ENCODE data around the gene CACNA1C. TPM values are rescaled to one million over a fixed set of nuclear protein-coding genes. Genes with fewer than 3 reads are reported as not detected.

CACNA1C gene
- polyA plus RNA-seq, 1 of the 3 experiments (the other 2 are of a cell fraction), result 1.5 TPM

DNA sequence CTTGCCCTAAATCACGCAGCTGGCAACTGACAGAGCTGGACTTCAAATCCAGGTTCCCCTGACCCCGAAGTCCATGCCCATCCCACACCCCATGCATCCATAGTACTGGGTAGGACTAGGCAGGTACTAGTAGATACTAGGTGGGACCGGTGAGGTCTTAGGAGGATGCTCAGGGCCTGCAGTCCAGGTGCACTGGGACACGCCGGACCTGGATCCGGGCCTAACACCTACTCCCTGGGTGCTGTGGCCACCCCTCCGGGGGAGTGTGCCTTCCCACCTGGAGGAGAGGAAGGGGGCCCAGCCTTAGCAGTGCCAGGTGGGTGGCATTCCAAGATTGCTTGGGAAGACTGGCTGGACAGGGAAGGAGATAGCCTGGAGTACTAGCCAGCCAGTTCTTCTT lies 64.8 kb downstream of the CACNA1C start:
- Histone ChIP-seq H3K9ac (no peak overlapping the region), H3K79me2 (ENCODE audit: insufficient read depth) (no peaks in the 10 kb centered on the region), H3K9me2 (no peaks in the 10 kb centered on the region), H2AFZ (ENCODE audit: low read depth) (no peak overlapping the region), H3K4me2 (no peak overlapping the region), H3K36me3 (replicated peaks in 1 of 2; ENCODE audit: control insufficient read depth in 1 of 2, insufficient read depth in 2 of 2, low read length in 1 of 2) (no peaks in the 10 kb centered on the region), H3F3A (replicated peaks; ENCODE audit: insufficient read depth) (no peaks in the 10 kb centered on the region), H3K9me3 (no peaks in the 10 kb centered on the region), H3K4me1 (ENCODE audit: control insufficient read depth in 1 of 2, insufficient read depth in 2 of 2, low read depth in 1 of 2, low read length in 1 of 2) (peaks cover 0 to 5% of the 10 kb centered on the region in 2 experiments; a peak in 1 of 4 replicates), H4K20me1 (ENCODE audit: insufficient read depth) (no peaks in the 10 kb centered on the region), H3K27ac (ENCODE audit: low read depth in 2 of 2, low read length in 1 of 2) (no peak overlapping the region), H3K27me3 (ENCODE audit: insufficient read depth) (no peaks in the 10 kb centered on the region), H3K4me3 (ENCODE audit: low read depth in 2 of 2, low read length in 1 of 2) (no peak overlapping the region)
- CTCF ChIA-PET, result no interaction called here
- 81% methylated on average over 5 of the region's 7 CpGs for WGBS (ENCODE audit: low lambda C conversion rate)
- POLR2A ChIA-PET, result no interaction called here
- DNase-seq, result no peak
- no peak for TF ChIP-seq EZH2phosphoT487 (IDR thresholded peaks at IDR 0.05; ENCODE audit: borderline replicate concordance, low read depth)
- TF ChIP-seq EP300 (IDR thresholded peaks at IDR 0.05; ENCODE audit: borderline replicate concordance in 1 of 2, low read depth in 1 of 2, low read length in 1 of 2), result no peak
- TF ChIP-seq CTCF (IDR thresholded peaks at IDR 0.05), result no peak
- TF ChIP-seq POLR2AphosphoS5 (IDR thresholded peaks at IDR 0.05; ENCODE audit: low read depth, low read length), result no peak
- no peak for TF ChIP-seq FOXM1 (IDR thresholded peaks at IDR 0.05; ENCODE audit: low read depth)
- TF ChIP-seq, protein P1, sequence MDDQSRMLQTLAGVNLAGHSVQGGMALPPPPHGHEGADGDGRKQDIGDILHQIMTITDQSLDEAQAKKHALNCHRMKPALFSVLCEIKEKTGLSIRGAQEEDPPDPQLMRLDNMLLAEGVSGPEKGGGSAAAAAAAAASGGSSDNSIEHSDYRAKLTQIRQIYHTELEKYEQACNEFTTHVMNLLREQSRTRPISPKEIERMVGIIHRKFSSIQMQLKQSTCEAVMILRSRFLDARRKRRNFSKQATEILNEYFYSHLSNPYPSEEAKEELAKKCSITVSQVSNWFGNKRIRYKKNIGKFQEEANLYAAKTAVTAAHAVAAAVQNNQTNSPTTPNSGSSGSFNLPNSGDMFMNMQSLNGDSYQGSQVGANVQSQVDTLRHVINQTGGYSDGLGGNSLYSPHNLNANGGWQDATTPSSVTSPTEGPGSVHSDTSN (IDR thresholded peaks at IDR 0.05), result no peak
- no peak for TF ChIP-seq RCOR1 (IDR thresholded peaks at IDR 0.05; ENCODE audit: low read length)
- TF ChIP-seq JUND (IDR thresholded peaks at IDR 0.05), result no peak
- no peak for TF ChIP-seq RXRA (IDR thresholded peaks at IDR 0.05; ENCODE audit: borderline replicate concordance, low read depth)

DNA sequence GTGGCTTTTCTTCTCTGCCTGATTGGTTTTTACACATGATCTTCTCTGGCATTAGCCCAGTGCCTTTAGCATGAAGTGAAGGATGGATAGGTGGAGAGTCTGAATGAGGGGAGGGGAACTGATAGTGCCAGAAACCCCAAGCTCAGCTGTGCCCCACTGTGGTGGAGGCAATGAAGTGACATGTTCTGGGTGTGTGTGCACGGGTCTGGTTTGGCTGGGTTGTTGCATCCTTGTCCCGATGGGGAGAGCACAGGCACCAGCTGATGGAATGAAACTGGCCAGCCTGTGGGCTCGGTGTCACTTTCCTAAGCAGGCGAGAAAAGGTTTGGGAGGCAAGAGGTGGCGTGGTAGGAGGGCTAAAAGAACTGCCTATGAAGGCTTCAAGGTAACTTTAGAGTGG lies 65.3 kb downstream of the CACNA1C start:
- H3K9me2 ChIP-seq, result no peaks in the 10 kb centered on the region
- H3K9me3 ChIP-seq, result no peaks in the 10 kb centered on the region
- H3F3A ChIP-seq (replicated peaks; ENCODE audit: insufficient read depth), result no peaks in the 10 kb centered on the region
- ChIA-PET POLR2A (no interaction called here), CTCF (interaction anchor here (1.0 kb wide), 1 partner anchor 465 kb away, joined by 3 read pairs; no protein-coding TSS in a partner anchor)
- no peak overlapping the region for H3K27ac ChIP-seq (ENCODE audit: low read depth in 2 of 2, low read length in 1 of 2)
- WGBS (ENCODE audit: low lambda C conversion rate), result 66% methylated on average over 5 of the region's 5 CpGs
- no peaks in the 10 kb centered on the region for H3K27me3 ChIP-seq (ENCODE audit: insufficient read depth)
- H3K4me1 ChIP-seq (ENCODE audit: control insufficient read depth in 1 of 2, insufficient read depth in 2 of 2, low read depth in 1 of 2, low read length in 1 of 2), result peaks cover 0 to 3% of the 10 kb centered on the region in 2 experiments; a peak in 1 of 4 replicates
- no peaks in the 10 kb centered on the region for H3K36me3 ChIP-seq (replicated peaks in 1 of 2; ENCODE audit: control insufficient read depth in 1 of 2, insufficient read depth in 2 of 2, low read length in 1 of 2)
- no peak overlapping the region for H3K4me3 ChIP-seq (ENCODE audit: low read depth in 2 of 2, low read length in 1 of 2)
- H2AFZ ChIP-seq (ENCODE audit: low read depth), result no peak overlapping the region
- H3K79me2 ChIP-seq (ENCODE audit: insufficient read depth), result no peaks in the 10 kb centered on the region
- H4K20me1 ChIP-seq (ENCODE audit: insufficient read depth), result no peaks in the 10 kb centered on the region
- no peak for TF ChIP-seq ZBTB33 (IDR thresholded peaks at IDR 0.05; ENCODE audit: borderline replicate concordance, low read depth)
- H3K9ac ChIP-seq, result no peak overlapping the region
- no peak overlapping the region for H3K4me2 ChIP-seq
- no peak for DNase-seq
